T47D (cell line): Measurements from ENCODE around the gene VSTM1.

Experiments used
- DNase-seq, 2 experiments: peaks; one replicate each; pipeline versions ENCODE4 v3.0.0 to v3.0.0-alpha.2; 2011 to 2012; ENCODE audit warnings: low read depth in 1 of 2, low spot score in 1 of 2
- JUND ChIP-seq: IDR thresholded peaks from 2 replicates; pipeline ENCODE4 v1.6.1; 2012; ENCODE audit warnings: low read depth
- in situ Hi-C: cut with HindIII; loops from 2 replicates; pipeline ENCODE4 v1.10.0; 2016; ENCODE audit warnings: low sequenced_read_pairs, low pct_unique_long_range_greater_than_20kb

VSTM1 gene

GRCh38 chr19:53992211-53992610 is 71.5 kb downstream of the VSTM1 start:
- no peak for DNase-seq
- in situ Hi-C loops: no loop called here
- TF ChIP-seq JUND: no peak

GRCh38 chr19:53991224-53992113 is 72.2 kb downstream of the VSTM1 start, which contains the start of gene CACNG6:
CACNG6 (plus strand) TSS chr19:53991637; CDS start chr19:53992878, 1,241 bp downstream.
- DNase-seq: peak; percentile 44 to 72
- no peak for TF ChIP-seq JUND
- in situ Hi-C loops: no loop called here
